HG03521 (cell line): ENCODE data around the gene FALEC.

Experiments
- ATAC-seq: cut with Tn5 transposase; IDR thresholded peaks from one replicate; pipeline ENCODE4 v1.9.1; 2021; ENCODE audit warnings: mild to moderate bottlenecking, moderate library complexity; ENCODE audit not compliant: unreplicated experiment

The FALEC gene

GRCh38 chr1:150515328-150516049 lies at the start of gene FALEC:
FALEC (plus strand) TSS chr1:150515752.
- ATAC-seq = peak; percentile 97

- ATAC-seq = no peak
Measured at GRCh38 chr1:150466964-150467363, 48.6 kb upstream of the FALEC start.

GRCh38 chr1:150469291-150469690 lies 46.3 kb upstream of the FALEC start:
- ATAC-seq = no peak

GRCh38 chr1:150472601-150473200 lies 42.9 kb upstream of the FALEC start:
- ATAC-seq = no peak

DNA sequence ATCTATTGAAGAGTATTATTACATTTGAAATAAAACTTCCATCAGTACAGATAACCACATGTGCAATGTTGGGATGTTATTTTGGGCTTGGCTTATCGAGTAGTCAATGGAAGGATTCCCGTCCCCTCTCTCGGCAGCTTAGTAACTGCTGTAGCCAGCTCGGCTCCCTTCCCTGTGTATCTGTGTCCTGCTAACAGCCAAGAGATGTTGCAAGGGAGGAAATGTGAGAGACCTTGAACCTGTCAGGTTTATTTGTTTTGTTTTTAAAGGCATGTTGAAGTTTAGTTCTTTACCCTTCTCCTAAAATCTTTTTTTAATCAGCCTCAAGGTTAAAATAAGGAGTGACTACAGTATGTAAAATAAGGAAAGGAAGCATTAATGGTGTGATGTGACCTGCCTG lies 41.9 kb upstream of the FALEC start:
- no peak for ATAC-seq

DNA sequence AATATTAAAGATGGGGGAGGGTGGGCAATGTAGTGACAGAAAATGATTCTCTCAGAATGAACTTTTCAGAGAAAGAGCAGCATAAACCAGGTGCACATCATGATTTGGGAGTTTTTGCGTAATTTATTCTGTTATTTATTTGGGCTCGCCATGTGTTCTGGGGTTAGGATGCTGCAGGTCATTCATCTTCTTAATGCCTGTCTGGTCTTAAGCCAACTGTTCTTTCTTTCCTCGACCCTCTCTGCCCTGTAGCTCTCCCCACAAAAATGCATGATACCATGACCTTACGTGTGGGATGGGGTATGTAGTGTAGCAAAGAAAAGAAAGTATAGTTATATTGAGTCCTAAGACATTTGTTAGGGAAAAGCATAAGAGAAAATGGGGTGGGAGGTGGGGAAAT lies 40.7 kb upstream of the FALEC start:
- no peak for ATAC-seq

DNA sequence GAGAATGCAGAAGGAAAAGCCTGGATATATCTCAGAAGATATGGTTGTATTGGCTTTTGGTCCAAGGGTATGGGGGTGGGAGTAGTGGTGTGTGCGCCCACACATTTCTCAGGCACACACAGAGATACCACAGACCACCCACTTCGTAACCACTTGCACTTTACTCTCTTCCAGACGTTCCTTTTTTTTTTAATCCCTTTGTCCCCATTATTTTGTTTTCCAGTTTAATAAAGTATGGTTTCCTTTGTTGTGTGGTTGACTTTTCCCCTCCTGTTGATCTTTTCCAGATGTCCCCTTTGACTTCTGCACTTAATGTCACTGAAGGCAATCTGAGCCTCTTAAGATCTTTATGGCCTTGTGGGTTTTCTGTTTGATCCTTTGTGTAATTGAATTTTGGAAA lies 38.8 kb upstream of the FALEC start:
- no peak for ATAC-seq

GRCh38 chr1:150477320-150477719 lies 38.2 kb upstream of the FALEC start:
- no peak for ATAC-seq

DNA sequence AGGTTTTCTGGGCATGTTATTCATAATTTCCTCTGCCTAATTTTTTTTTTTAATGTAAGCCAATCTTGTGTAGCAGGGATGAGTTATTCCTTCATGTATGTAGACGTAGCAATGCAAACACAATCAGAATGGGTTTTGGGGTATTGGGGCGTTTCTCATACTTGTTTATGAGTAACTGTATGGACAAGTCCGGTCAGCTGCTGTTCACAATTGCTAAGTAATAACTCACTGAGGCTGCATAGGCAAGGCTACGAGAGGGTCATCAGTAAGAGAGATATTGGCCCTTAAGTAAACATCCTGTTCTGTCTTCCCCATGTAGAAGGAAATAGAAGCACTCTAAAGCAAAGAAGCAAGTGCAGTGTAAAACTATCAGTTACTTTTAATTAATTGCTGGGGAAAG lies 37.8 kb upstream of the FALEC start:
- ATAC-seq = no peak

GRCh38 chr1:150479370-150479769 lies 36.2 kb upstream of the FALEC start:
- no peak for ATAC-seq

DNA sequence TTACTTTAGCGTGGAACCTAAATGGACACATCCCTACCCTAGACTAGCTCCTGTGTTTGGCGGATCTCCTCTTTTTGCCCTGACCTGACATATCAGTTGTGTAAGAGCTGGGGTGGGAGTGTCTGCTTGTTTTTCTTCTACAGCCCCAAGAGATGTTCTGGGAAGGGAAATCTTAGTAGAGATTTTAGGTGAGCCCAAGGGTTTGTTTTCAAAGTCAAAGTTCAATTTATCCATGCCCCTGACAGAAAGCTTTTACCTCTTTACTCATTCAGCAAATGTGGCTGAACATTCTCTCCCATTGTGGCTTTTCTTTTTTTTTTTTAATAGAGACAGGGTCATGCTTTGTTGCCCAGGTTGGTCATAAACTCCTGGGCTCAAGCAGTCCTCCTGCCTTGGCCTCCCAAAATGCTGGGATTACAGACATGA lies 35.6 kb upstream of the FALEC start:
- no peak for ATAC-seq

DNA sequence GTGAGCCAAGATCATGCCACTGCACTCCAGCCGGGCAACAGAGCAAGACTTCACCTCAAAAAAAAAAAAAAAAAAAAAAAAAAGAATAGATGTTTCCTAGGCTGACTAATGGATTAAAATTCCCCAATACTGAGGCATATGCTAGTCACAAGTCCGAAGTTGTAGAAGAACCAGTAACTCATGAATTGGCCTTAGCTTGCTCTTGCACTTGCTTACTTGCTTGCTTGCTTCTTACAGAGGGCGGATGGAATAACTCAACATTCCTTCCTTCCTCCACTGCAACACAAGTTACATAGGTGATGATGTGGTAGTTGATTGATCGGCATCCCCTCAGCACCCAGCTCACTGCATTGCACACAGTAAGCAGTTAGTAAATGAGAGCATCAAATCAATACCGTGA lies 31.1 kb upstream of the FALEC start:
- ATAC-seq = no peak

GRCh38 chr1:150484861-150485260 lies 30.7 kb upstream of the FALEC start:
- no peak for ATAC-seq

DNA sequence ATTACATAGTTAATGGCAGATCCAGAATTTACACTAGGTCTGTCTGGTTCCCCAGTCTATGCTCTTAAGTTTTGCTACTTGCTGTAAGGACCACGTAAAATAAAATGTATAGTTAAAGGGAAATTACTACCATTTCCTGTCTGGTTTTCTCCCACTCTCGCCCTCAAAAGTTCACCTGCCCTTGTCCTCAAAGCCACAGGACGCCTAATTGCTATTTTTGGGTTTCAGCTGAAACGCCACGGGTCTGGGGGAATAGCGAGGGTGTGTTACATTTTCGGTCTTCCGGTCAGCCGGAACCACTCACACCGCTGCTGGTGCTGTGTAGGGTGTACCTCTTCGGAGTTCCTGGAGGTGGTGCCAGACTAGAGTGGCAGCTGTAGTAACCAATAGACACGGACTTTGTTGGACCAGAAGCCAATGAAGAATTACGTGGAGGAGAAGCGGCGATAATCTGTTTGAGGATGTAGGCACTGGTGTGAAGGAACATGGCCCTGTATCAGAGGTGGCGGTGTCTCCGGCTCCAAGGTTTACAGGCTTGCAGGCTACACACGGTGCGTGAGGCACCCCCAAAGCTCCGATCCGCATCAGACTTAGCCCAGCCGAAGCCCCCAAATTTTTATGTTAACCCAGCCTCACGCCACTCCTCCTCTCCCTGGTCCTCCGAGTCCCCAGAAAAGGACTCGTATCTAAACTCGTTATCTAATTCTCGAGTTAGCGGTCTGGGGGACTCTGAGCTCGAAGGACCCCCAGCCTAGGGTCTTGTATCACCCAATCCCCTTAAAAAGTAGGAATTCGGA lies 28.4 kb upstream of the FALEC start, which contains the start of gene TARS2:
TARS2 (plus strand) TSS at position 454 of the 797 bp plus-strand sequence; CDS start at position 486, 32 bp downstream.
- ATAC-seq = peak; percentile 98

DNA sequence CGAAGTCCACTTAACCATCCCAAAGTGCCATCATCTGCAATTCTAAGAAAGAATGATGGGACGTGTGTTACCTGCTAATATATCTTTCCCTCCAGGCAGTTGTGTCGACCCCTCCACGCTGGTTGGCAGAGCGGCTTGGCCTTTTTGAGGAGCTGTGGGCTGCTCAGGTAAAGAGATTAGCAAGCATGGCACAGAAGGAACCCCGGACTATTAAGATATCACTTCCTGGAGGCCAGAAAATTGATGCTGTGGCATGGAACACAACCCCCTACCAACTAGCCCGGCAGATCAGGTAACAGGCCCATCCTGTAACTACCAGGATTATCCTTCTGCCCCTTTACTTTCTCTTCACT lies 27.8 kb upstream of the FALEC start:
- no peak for ATAC-seq

GRCh38 chr1:150493175-150493574 lies 22.4 kb upstream of the FALEC start:
- no peak for ATAC-seq

DNA sequence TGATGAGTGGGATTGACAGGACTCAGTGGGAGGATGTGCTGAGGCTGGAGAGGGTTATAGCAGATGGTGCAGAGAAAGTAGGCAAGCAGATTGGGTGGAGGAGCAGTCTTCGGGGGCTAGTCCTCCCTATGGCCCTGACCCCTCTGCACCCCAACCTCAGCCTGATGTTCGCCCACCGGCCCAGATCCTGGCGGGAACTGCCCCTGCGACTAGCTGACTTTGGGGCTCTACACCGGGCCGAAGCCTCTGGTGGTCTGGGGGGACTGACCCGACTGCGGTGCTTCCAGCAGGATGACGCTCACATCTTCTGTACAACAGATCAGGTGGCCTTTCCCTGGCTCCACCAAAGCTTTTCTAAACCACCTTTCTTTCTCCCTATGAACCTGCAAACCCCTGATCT lies 17.2 kb upstream of the FALEC start:
- ATAC-seq = no peak

- ATAC-seq = no peak
Measured at GRCh38 chr1:150505431-150505830, 10.1 kb upstream of the FALEC start.

GRCh38 chr1:150507912-150508864 lies 7.4 kb upstream of the FALEC start, which contains the start of gene ECM1:
ECM1 (plus strand) TSS chr1:150508109; CDS start chr1:150508210, 101 bp downstream.
- ATAC-seq = no peak

DNA sequence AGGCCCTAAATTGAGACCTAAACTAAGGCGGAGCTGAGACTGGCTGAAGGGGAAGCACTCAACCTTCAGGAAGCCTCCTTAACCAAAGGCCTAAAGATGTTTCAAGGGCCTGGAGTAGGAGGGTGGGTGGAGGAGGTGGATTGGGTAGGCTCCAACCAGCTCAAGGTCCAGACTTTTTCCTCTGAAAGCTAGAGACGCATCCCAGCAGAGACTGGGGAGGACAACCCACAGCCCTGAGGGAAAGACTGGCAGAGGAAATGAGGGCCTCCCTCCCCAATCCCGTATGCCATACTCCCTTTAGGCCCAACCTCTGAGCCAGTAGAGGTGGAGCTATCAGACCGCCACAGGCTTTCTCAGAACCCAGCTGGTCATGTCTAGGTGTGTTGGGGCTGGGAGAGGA lies 6.6 kb upstream of the FALEC start:
- no peak for ATAC-seq

GRCh38 chr1:150511551-150511950 lies 4.0 kb upstream of the FALEC start:
- no peak for ATAC-seq
